Activated B cell treated with CpG ODN at 0.5 μM for 24 hours (primary cell): ENCODE results near the gene EN2. TPM values are rescaled to one million over a fixed set of nuclear protein-coding genes. Genes with fewer than 3 reads are reported as not detected.
"Not testable (repeated sequence)": the region's sequence is repeated elsewhere in the genome, so short reads cannot be mapped to it uniquely, and the experiment has no call there.

Source experiments
- ATAC-seq: fragments of 200-7000 bp; cut with Tn5 transposase; one replicate; pipeline ENCODE4 v1.10.0; 2021; ENCODE audit warnings: low read depth, mild to moderate bottlenecking, moderate library complexity
- CTCF ChIA-PET: fragments of 350-600 bp; sonication (Branson Sonifier 250); formaldehyde crosslinking; loops from one replicate; lab custom pipeline; 2021; ENCODE audit warnings: antibody characterized with exemption; lab: Charles Lee
- POLR2A ChIA-PET: fragments of 350-600 bp; sonication (Branson Sonifier 250); formaldehyde crosslinking; loops from one replicate; lab custom pipeline; 2021; ENCODE audit warnings: antibody characterized with exemption; lab: Charles Lee
- DNase-seq: peaks from one replicate; pipeline ENCODE4 v3.0.0; 2022
- H3K27ac Mint-ChIP-seq: one replicate; pipeline ENCODE4 v1.8.0; 2020; ENCODE audit warnings: mixed read lengths
- H3K27me3 Mint-ChIP-seq: one replicate; pipeline ENCODE4 v1.8.0; 2021; ENCODE audit warnings: mixed read lengths
- H3K36me3 Mint-ChIP-seq: one replicate; pipeline ENCODE4 v1.8.0; 2021; ENCODE audit warnings: low read depth, mixed read lengths
- H3K4me1 Mint-ChIP-seq: one replicate; pipeline ENCODE4 v1.8.0; 2021; ENCODE audit warnings: mixed read lengths
- H3K4me3 Mint-ChIP-seq: one replicate; pipeline ENCODE4 v1.8.0; 2020; ENCODE audit warnings: mild to moderate bottlenecking, mixed read lengths
- H3K9me3 Mint-ChIP-seq: one replicate; pipeline ENCODE4 v1.8.0; 2020; ENCODE audit warnings: mixed read lengths
- CTCF ChIP-seq: fragments of 200-600 bp; IDR thresholded peaks from one replicate; pipeline ENCODE4 v1.8.0; 2022; ENCODE audit warnings: antibody characterized with exemption, mild to moderate bottlenecking
- intact Hi-C: fragments of 100-400 bp; cut with micrococcal nuclease; formaldehyde crosslinking; loops from one replicate; pipeline ENCODE4 v1.15.1; 2024
- total RNA-seq: library from RNA; stranded (reverse); gene quantifications from 2 replicates; pipeline ENCODE4 v1.2.3, GENCODE V29; 2022

EN2 gene
- total RNA-seq, 1 donor from 2014 or later: not detected

GRCh38 chr7:155439311-155440017, 18.5 kb upstream of the EN2 start:
- ChIA-PET CTCF (no interaction called here), POLR2A (no interaction called here)
- ATAC-seq (no peak), DNase-seq (no peak)
- no peak overlapping the region for H3K27ac Mint-ChIP-seq
- no peaks in the 10 kb centered on the region for H3K36me3 Mint-ChIP-seq
- no peak for TF ChIP-seq CTCF
- H3K27me3 Mint-ChIP-seq: peaks cover 57% of the 10 kb centered on the region
- no peaks in the 10 kb centered on the region for H3K4me1 Mint-ChIP-seq
- H3K4me3 Mint-ChIP-seq: no peak overlapping the region
- no peaks in the 10 kb centered on the region for H3K9me3 Mint-ChIP-seq
- intact Hi-C loops: no loop called here

GRCh38 chr7:155440018-155440410, 17.9 kb upstream of the EN2 start:
- ChIA-PET POLR2A (no interaction called here), CTCF (no interaction called here)
- DNase-seq: no peak
- Mint-ChIP-seq H3K36me3 (no peaks in the 10 kb centered on the region), H3K27me3 (peaks cover 55% of the 10 kb centered on the region), H3K9me3 (no peaks in the 10 kb centered on the region), H3K4me3 (no peak overlapping the region), H3K4me1 (no peaks in the 10 kb centered on the region), H3K27ac (no peak overlapping the region)
- no peak for TF ChIP-seq CTCF
- ATAC-seq: no peak
- intact Hi-C loops: no loop called here

- no peak overlapping the region for H3K27ac Mint-ChIP-seq
- no peak overlapping the region for H3K4me3 Mint-ChIP-seq
- DNase-seq (no peak), ATAC-seq (no peak)
- POLR2A ChIA-PET: no interaction called here
- TF ChIP-seq CTCF: no peak
- H3K27me3 Mint-ChIP-seq: peaks cover 50% of the 10 kb centered on the region
- no peaks in the 10 kb centered on the region for H3K36me3 Mint-ChIP-seq
- intact Hi-C loops: no loop called here
- no peaks in the 10 kb centered on the region for H3K4me1 Mint-ChIP-seq
- CTCF ChIA-PET: no interaction called here
- H3K9me3 Mint-ChIP-seq: no peaks in the 10 kb centered on the region
Measured at GRCh38 chr7:155441856-155442255, 16.1 kb upstream of the EN2 start.

GRCh38 chr7:155444746-155445145, 13.2 kb upstream of the EN2 start:
- no peak overlapping the region for H3K4me3 Mint-ChIP-seq
- ChIA-PET POLR2A (no interaction called here), CTCF (no interaction called here)
- no peak for DNase-seq
- H3K9me3 Mint-ChIP-seq: no peaks in the 10 kb centered on the region
- H3K27ac Mint-ChIP-seq: no peak overlapping the region
- no peak for TF ChIP-seq CTCF
- H3K36me3 Mint-ChIP-seq: no peaks in the 10 kb centered on the region
- H3K4me1 Mint-ChIP-seq: peaks cover 12% of the 10 kb centered on the region
- ATAC-seq: no peak
- intact Hi-C loops: no loop called here
- H3K27me3 Mint-ChIP-seq: peaks cover 53% of the 10 kb centered on the region

- ATAC-seq, H3K9me3 Mint-ChIP-seq, H3K27ac Mint-ChIP-seq, DNase-seq, H3K36me3 Mint-ChIP-seq, H3K4me3 Mint-ChIP-seq, CTCF ChIA-PET, intact Hi-C loops: not testable (repeated sequence)
- peaks cover 12% of the 10 kb centered on the region for H3K4me1 Mint-ChIP-seq
- POLR2A ChIA-PET: interaction anchor here (0.7 kb wide), 1 partner anchor 227 kb away, joined by 6 read pairs; no protein-coding TSS in a partner anchor
- H3K27me3 Mint-ChIP-seq: peaks cover 47% of the 10 kb centered on the region
Measured at GRCh38 chr7:155445606-155446005, 12.3 kb upstream of the EN2 start.
